ENCODE data around the gene NAXD. TPM values are rescaled to one million over a fixed set of nuclear protein-coding genes. Genes with fewer than 3 reads are reported as not detected.

The NAXD gene
- total RNA-seq, 1 donor from 2014 or later, result 17.7 TPM

DNA sequence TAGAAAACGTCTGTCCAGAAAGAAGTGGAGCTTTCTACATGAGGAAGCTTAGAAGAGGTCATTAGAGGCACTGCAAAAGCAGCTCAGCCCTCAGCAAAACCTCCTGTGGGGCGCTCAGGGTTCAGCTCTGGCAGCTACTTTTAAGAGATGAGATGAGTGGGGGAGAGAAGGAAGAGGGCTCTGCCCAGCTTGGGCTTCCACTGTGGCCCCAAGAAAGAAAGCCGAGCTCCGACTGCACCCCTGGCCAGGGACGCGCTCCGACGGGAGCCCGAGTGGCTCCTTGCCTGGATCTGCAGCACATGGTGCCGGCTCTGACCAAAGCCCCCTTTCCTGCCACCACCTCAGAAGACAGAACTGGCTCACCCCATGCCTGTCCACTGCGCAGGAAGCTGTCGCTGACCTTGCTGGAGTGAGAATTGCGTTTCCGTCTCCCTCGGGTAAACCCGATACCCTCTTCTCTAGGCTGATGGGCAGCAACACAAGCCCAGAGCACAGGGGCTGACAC, 36.4 kb downstream of the NAXD start:
- Mint-ChIP-seq H3K27me3 (ENCODE audit: insufficient read depth, low read depth) (peaks cover 2% of the 10 kb centered on the region), H3K9me3 (no peaks in the 10 kb centered on the region), H3K27ac (no peak overlapping the region), H3K36me3 (peaks cover 26% of the 10 kb centered on the region), H3K4me3 (no peak overlapping the region), H3K4me1 (peaks cover 14% of the 10 kb centered on the region)
- no peak for DNase-seq (ENCODE audit: low spot score)
- Histone ChIP-seq H4K20me1 (ENCODE audit: low read depth) (no peaks in the 10 kb centered on the region), H3K4me2 (no peak overlapping the region), H3K9ac (no peak overlapping the region), H3K4me3 (no peak overlapping the region), H3K4me1 (peaks cover 10% of the 10 kb centered on the region), H3K36me3 (no peaks in the 10 kb centered on the region), H3K9me3 (ENCODE audit: low read depth) (no peaks in the 10 kb centered on the region), H3K27me3 (no peaks in the 10 kb centered on the region), H2AFZ (replicated peaks) (no peak overlapping the region), H3K79me2 (ENCODE audit: low read depth) (no peaks in the 10 kb centered on the region), H3F3A (ENCODE audit: low read depth) (peaks cover 10% of the 10 kb centered on the region), H3K27ac (no peak overlapping the region)
- TF ChIP-seq, protein P1, sequence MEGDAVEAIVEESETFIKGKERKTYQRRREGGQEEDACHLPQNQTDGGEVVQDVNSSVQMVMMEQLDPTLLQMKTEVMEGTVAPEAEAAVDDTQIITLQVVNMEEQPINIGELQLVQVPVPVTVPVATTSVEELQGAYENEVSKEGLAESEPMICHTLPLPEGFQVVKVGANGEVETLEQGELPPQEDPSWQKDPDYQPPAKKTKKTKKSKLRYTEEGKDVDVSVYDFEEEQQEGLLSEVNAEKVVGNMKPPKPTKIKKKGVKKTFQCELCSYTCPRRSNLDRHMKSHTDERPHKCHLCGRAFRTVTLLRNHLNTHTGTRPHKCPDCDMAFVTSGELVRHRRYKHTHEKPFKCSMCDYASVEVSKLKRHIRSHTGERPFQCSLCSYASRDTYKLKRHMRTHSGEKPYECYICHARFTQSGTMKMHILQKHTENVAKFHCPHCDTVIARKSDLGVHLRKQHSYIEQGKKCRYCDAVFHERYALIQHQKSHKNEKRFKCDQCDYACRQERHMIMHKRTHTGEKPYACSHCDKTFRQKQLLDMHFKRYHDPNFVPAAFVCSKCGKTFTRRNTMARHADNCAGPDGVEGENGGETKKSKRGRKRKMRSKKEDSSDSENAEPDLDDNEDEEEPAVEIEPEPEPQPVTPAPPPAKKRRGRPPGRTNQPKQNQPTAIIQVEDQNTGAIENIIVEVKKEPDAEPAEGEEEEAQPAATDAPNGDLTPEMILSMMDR (IDR thresholded peaks at IDR 0.05), result no peak
- TF ChIP-seq EZH2phosphoT487 (IDR thresholded peaks at IDR 0.05) (no peak), EZH2 (IDR thresholded peaks at IDR 0.05) (no peak)

DNA sequence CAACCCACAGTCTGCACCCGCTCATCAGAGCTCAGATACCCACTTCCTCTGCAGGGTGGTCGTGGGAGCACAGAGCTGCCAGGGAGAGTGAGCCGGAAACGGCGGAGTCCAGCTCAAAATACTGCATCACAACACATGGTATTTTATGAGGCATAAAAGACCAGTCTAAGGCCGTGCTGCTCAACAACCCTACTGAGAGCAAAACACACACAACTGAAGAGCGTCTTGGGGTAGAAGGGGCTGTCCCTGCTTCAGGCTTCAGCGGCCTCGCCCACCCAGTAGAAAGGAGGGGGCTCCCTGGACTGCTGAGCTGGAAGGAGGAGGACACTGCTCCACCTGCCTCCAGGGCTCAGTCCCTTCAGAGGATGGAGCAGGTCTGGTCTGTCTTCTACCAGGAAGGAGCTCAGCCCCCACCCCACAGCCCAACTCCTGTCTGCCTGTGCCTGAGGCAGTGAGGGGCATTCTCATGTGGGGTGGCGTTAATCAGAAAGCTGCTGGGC, 36.9 kb downstream of the NAXD start:
- peaks cover 10% of the 10 kb centered on the region for H3F3A ChIP-seq (ENCODE audit: low read depth)
- no peaks in the 10 kb centered on the region for H4K20me1 ChIP-seq (ENCODE audit: low read depth)
- no peaks in the 10 kb centered on the region for H3K27me3 ChIP-seq
- no peaks in the 10 kb centered on the region for H3K36me3 ChIP-seq
- Mint-ChIP-seq H3K4me1 (peaks cover 14% of the 10 kb centered on the region), H3K27me3 (ENCODE audit: insufficient read depth, low read depth) (peaks cover 2% of the 10 kb centered on the region), H3K9me3 (no peaks in the 10 kb centered on the region), H3K4me3 (no peak overlapping the region), H3K27ac (no peak overlapping the region), H3K36me3 (peaks cover 29% of the 10 kb centered on the region)
- H3K4me3 ChIP-seq, result no peak overlapping the region
- H3K27ac ChIP-seq, result no peak overlapping the region
- DNase-seq (ENCODE audit: low spot score), result no peak
- no peak overlapping the region for H3K9ac ChIP-seq
- H3K9me3 ChIP-seq (ENCODE audit: low read depth), result no peaks in the 10 kb centered on the region
- H3K4me1 ChIP-seq, result peaks cover 10% of the 10 kb centered on the region
- TF ChIP-seq, protein P1 (IDR thresholded peaks at IDR 0.05), result no peak
- no peak for TF ChIP-seq EZH2 (IDR thresholded peaks at IDR 0.05)
- H2AFZ ChIP-seq (replicated peaks), result no peak overlapping the region
- H3K79me2 ChIP-seq (ENCODE audit: low read depth), result no peaks in the 10 kb centered on the region
- no peak overlapping the region for H3K4me2 ChIP-seq

DNA sequence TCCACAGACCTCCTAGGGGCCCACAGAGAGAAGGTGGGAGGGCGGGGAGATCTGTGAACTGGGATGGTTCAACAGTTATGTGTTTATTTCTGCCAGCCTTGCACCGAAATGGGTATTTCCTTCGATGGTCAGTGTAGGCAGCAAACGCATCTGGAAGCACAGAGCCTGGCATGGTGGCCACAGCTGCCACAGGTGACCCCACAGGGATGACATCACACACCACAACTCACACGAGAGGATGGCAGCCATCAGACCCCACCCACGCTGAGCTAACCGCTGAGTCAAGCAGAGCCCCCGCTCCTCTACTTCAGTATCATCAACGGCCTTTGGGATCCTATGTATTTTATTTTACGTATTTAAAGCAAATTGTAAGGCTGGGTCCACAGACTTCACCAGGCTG, 37.4 kb downstream of the NAXD start:
- Histone ChIP-seq H3K4me2 (no peak overlapping the region), H2AFZ (replicated peaks) (no peak overlapping the region), H3K79me2 (ENCODE audit: low read depth) (no peaks in the 10 kb centered on the region), H3K9me3 (ENCODE audit: low read depth) (no peaks in the 10 kb centered on the region), H3K9ac (no peak overlapping the region), H3K4me3 (no peak overlapping the region), H3F3A (ENCODE audit: low read depth) (peaks cover 10% of the 10 kb centered on the region), H4K20me1 (ENCODE audit: low read depth) (no peaks in the 10 kb centered on the region), H3K4me1 (peaks cover 10% of the 10 kb centered on the region), H3K27me3 (no peaks in the 10 kb centered on the region), H3K27ac (no peak overlapping the region), H3K36me3 (peaks cover 3% of the 10 kb centered on the region)
- peaks cover 2% of the 10 kb centered on the region for H3K27me3 Mint-ChIP-seq (ENCODE audit: insufficient read depth, low read depth)
- peaks cover 14% of the 10 kb centered on the region for H3K4me1 Mint-ChIP-seq
- no peak overlapping the region for H3K4me3 Mint-ChIP-seq
- H3K27ac Mint-ChIP-seq, result no peak overlapping the region
- TF ChIP-seq, protein P1 (IDR thresholded peaks at IDR 0.05), result no peak
- TF ChIP-seq EZH2 (IDR thresholded peaks at IDR 0.05), result no peak
- TF ChIP-seq EZH2phosphoT487 (IDR thresholded peaks at IDR 0.05), result no peak
- no peak for DNase-seq (ENCODE audit: low spot score)
- peaks cover 30% of the 10 kb centered on the region for H3K36me3 Mint-ChIP-seq
- peaks cover under 1% of the 10 kb centered on the region for H3K9me3 Mint-ChIP-seq
